Calu3 (cell line): ENCODE data around the gene CLIC5. TPM values are rescaled to one million over a fixed set of nuclear protein-coding genes. Genes with fewer than 3 reads are reported as not detected.

ENCODE experiments used
- BruUV-seq: library from RNA; stranded (reverse); fragments of 400-500 nt; replicated peaks from 2 replicates; lab custom pipeline; 2021; lab: Mats Ljungman, UMichigan
- CTCF ChIA-PET: fragments of 300-600 bp; sonication (Branson Sonifier 250); formaldehyde crosslinking; loops from one replicate; lab custom pipeline; 2022; ENCODE audit warnings: antibody characterized with exemption; lab: Charles Lee
- DNase-seq: peaks from one replicate; pipeline ENCODE4 v3.0.0; 2022
- H3K27ac Mint-ChIP-seq: one replicate; pipeline ENCODE4 v1.8.0; 2022; ENCODE audit warnings: mixed read lengths; ENCODE audit not compliant: unreplicated experiment
- H3K27me3 Mint-ChIP-seq: one replicate; pipeline ENCODE4 v1.8.0; 2022; ENCODE audit warnings: mixed read lengths; ENCODE audit not compliant: unreplicated experiment
- H3K36me3 Mint-ChIP-seq: one replicate; pipeline ENCODE4 v1.8.0; 2022; ENCODE audit warnings: mild to moderate bottlenecking, moderate library complexity, mixed read lengths; ENCODE audit not compliant: insufficient read depth, unreplicated experiment
- H3K4me1 Mint-ChIP-seq: one replicate; pipeline ENCODE4 v1.8.0; 2022; ENCODE audit warnings: mild to moderate bottlenecking, low read depth, mixed read lengths; ENCODE audit not compliant: unreplicated experiment
- H3K4me3 Mint-ChIP-seq: one replicate; pipeline ENCODE4 v1.8.0; 2022; ENCODE audit warnings: mild to moderate bottlenecking, low read depth, moderate library complexity, mixed read lengths; ENCODE audit not compliant: unreplicated experiment
- H3K9me3 Mint-ChIP-seq: one replicate; pipeline ENCODE4 v1.8.0; 2022; ENCODE audit warnings: low read depth, mixed read lengths; ENCODE audit not compliant: unreplicated experiment
- intact Hi-C: fragments of 100-400 bp; cut with micrococcal nuclease; formaldehyde crosslinking; loops from one replicate; pipeline ENCODE4 v1.10.0; 2022; ENCODE audit not compliant: unreplicated experiment
- total RNA-seq: library from RNA; stranded (reverse); gene quantifications from 2 replicates; pipeline ENCODE4 v1.2.3, GENCODE V29; 2022
- TF ChIP-seq, protein P1 (sequence below): fragments of 200-600 bp; IDR thresholded peaks from one replicate; pipeline ENCODE4 v1.8.0; 2022; ENCODE audit warnings: antibody characterized with exemption; ENCODE audit not compliant: unreplicated experiment

CLIC5 gene
- total RNA-seq, 1 experiment from 2014 or later: 3.3 TPM

DNA sequence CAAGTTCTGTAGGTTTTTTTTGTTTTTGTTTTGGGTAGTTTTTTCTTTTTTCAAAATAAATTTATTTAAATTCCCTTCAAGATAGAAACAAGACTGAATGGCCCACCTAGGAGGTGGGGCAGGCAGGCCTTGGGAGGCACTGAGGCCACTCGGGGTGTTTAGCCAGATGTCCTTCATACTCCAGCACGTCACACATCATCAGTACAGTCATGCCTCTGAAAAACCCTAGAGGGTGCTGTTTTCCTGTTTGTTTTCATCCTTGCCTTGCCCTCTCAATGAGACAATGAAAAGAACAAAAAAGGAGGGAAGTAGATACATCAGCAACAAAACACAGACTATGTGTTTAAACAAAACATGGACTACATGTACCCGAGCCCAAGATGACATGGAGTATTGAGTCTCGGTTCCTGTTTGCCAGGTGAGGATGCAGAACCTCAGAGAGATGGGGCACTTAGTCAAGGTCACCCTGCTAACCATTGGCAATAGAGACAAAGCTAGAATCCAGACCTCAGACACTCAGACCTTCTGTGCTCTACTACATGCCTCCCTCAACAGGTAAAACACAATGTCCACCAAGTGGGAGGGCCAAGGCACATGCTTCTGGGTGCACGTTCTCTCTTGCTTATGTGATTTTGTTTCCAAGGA, 26.8 kb upstream of the CLIC5 start:
- intact Hi-C loops: loop anchor here (1.0 to 5.0 kb wide), 2 partner anchors 50 to 368 kb away; no protein-coding TSS in a partner anchor
- TF ChIP-seq, protein P1, sequence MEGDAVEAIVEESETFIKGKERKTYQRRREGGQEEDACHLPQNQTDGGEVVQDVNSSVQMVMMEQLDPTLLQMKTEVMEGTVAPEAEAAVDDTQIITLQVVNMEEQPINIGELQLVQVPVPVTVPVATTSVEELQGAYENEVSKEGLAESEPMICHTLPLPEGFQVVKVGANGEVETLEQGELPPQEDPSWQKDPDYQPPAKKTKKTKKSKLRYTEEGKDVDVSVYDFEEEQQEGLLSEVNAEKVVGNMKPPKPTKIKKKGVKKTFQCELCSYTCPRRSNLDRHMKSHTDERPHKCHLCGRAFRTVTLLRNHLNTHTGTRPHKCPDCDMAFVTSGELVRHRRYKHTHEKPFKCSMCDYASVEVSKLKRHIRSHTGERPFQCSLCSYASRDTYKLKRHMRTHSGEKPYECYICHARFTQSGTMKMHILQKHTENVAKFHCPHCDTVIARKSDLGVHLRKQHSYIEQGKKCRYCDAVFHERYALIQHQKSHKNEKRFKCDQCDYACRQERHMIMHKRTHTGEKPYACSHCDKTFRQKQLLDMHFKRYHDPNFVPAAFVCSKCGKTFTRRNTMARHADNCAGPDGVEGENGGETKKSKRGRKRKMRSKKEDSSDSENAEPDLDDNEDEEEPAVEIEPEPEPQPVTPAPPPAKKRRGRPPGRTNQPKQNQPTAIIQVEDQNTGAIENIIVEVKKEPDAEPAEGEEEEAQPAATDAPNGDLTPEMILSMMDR: peak; percentile 41
- DNase-seq: peak; percentile 44
- Mint-ChIP-seq H3K9me3 (no peaks in the 10 kb centered on the region), H3K27ac (no peak overlapping the region), H3K4me1 (peaks cover 8% of the 10 kb centered on the region), H3K36me3 (no peaks in the 10 kb centered on the region), H3K4me3 (no peak overlapping the region), H3K27me3 (no peaks in the 10 kb centered on the region)
- no TSS peak for BruUV-seq
- CTCF ChIA-PET: interaction anchor here (1.1 kb wide), 1 partner anchor 48 kb away, joined by 3 read pairs; no protein-coding TSS in a partner anchor

DNA sequence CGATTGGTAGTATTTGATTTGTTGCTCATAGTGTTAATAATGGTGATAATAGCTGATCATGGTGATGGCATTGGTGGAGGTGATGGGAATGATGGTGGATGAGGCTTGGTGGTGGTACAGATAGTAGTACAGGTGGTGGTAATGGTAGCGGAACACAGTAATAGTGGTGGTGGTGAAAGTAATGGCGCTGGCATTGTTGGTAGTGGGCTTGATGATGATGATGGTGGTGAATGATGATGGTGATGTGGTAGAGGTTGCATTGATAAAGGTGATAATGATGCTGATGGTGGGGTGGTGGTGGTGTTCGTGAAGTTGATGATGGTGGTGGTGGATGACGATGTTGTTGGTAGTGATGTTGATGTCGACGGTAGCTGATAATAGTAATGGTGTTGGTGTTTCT, 24.6 kb upstream of the CLIC5 start:
- DNase-seq: no peak
- Mint-ChIP-seq H3K4me3 (no peak overlapping the region), H3K27ac (no peak overlapping the region), H3K36me3 (no peaks in the 10 kb centered on the region), H3K9me3 (no peaks in the 10 kb centered on the region), H3K27me3 (no peaks in the 10 kb centered on the region), H3K4me1 (peaks cover 5% of the 10 kb centered on the region)
- CTCF ChIA-PET: interaction anchor here (0.6 kb wide), 1 partner anchor 101 kb away, joined by 3 read pairs; no protein-coding TSS in a partner anchor
- intact Hi-C loops: loop anchor here (5.0 kb wide), 1 partner anchor 52 kb away; no protein-coding TSS in a partner anchor
- no TSS peak for BruUV-seq
- TF ChIP-seq, protein P1: no peak

DNA sequence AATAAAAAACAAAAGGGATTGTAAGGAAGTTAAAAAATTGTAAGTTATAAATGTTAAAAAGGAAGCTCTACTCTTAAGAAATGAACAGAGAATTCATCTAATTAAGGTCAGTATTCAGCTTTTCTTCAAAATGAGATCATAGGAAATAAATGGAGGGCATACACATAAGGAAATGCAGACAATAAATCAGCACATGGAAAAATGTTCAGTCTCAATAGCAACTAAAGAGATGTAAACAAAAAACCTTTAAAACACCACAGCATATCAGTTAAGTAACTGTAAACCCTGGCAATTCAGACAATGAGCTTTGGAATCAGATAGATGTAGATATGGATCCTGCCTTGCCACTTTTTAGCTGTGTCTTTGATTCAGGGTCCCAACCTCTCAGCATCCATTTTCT, 24.0 kb upstream of the CLIC5 start:
- Mint-ChIP-seq H3K36me3 (no peaks in the 10 kb centered on the region), H3K4me1 (no peaks in the 10 kb centered on the region), H3K9me3 (no peaks in the 10 kb centered on the region), H3K4me3 (no peak overlapping the region), H3K27ac (no peak overlapping the region), H3K27me3 (no peaks in the 10 kb centered on the region)
- no peak for DNase-seq
- no TSS peak for BruUV-seq
- TF ChIP-seq, protein P1: no peak
- CTCF ChIA-PET: no interaction called here
- intact Hi-C loops: loop anchor here (5.0 kb wide), 1 partner anchor 53 kb away; no protein-coding TSS in a partner anchor

DNA sequence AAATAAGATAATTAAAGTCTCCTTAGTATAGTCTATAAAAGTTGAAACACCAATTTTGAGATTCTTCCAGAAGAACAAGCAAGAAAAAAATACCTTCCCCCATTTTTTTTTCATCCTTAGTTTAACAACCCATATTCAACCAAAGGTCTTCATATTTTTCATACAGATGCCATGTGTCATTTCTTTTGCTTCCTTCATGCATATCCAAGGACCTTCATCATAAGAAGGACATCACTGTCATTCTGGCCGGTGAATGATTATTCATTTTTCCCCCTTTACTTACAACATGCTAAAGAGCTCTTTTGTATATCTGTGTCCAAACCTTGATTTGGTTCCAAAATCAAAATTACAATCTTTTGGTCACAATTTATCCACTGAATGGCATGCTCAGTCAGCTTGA, 21.3 kb upstream of the CLIC5 start:
- H3K27ac Mint-ChIP-seq: no peak overlapping the region
- no peaks in the 10 kb centered on the region for H3K9me3 Mint-ChIP-seq
- BruUV-seq: no TSS peak
- CTCF ChIA-PET: interaction anchor here (0.8 kb wide), 1 partner anchor 16 kb away, joined by 9 read pairs; no protein-coding TSS in a partner anchor
- no peaks in the 10 kb centered on the region for H3K27me3 Mint-ChIP-seq
- DNase-seq: no peak
- no peak overlapping the region for H3K4me3 Mint-ChIP-seq
- TF ChIP-seq, protein P1: no peak
- H3K4me1 Mint-ChIP-seq: no peaks in the 10 kb centered on the region
- intact Hi-C loops: no loop called here
- H3K36me3 Mint-ChIP-seq: no peaks in the 10 kb centered on the region
